PC-3 (cell line): ENCODE measurements around the gene ZMYM2. TPM values are rescaled to one million over a fixed set of nuclear protein-coding genes. Genes with fewer than 3 reads are reported as not detected.

ENCODE experiments used
- ATAC-seq: fragments of 200-7000 bp; cut with Tn5 transposase; 2 replicates; pipeline ENCODE4 v1.9.1; 2020; ENCODE audit warnings: mild to moderate bottlenecking, moderate library complexity
- Bru-seq: library from RNA; stranded (reverse); fragments of 400-500 nt; gene quantifications from one replicate; lab custom pipeline; 2021; lab: Mats Ljungman, UMichigan
- BruChase-seq, 2 experiments: library from RNA; stranded (reverse); fragments of 400-500 nt; gene quantifications; one replicate each; lab custom pipeline; 2021; lab: Mats Ljungman, UMichigan
- BruUV-seq: library from RNA; stranded (reverse); fragments of 400-500 nt; replicated peaks from 2 replicates; lab custom pipeline; 2021; lab: Mats Ljungman, UMichigan
- CTCF ChIA-PET: fragments of 300-600 bp; sonication (Branson Sonifier 250); formaldehyde crosslinking; loops from one replicate; lab custom pipeline; 2022; ENCODE audit warnings: antibody characterized with exemption; lab: Charles Lee
- POLR2A ChIA-PET: fragments of 300-600 bp; sonication (Branson Sonifier 250); formaldehyde crosslinking; loops from one replicate; lab custom pipeline; 2022; ENCODE audit warnings: antibody characterized with exemption; ENCODE audit not compliant: unreplicated experiment; lab: Charles Lee
- DNase-seq: peaks from one replicate; pipeline ENCODE4 v3.0.0-alpha.2; 2015
- H2AFZ ChIP-seq: fragments of 300-600 bp; sonication (generic); 2 replicates; pipeline ENCODE4 v1.6.0; 2016; ENCODE audit warnings: antibody characterized with exemption, low read length
- H3F3A ChIP-seq: fragments of 300-600 bp; sonication (generic); one replicate; pipeline ENCODE4 v1.6.0; 2017; ENCODE audit warnings: antibody characterized with exemption, low read length, control low read depth, mild to moderate bottlenecking; ENCODE audit not compliant: unreplicated experiment
- H3K27ac ChIP-seq: fragments of 300-600 bp; sonication (generic); 2 replicates; pipeline ENCODE4 v1.5.1; 2016; ENCODE audit warnings: mild to moderate bottlenecking, low read length
- H3K27me3 ChIP-seq: fragments of 300-600 bp; sonication (generic); 2 replicates; pipeline ENCODE4 v1.6.1; 2016; ENCODE audit warnings: low read length, mixed read lengths
- H3K36me3 ChIP-seq: fragments of 300-600 bp; sonication (generic); 2 replicates; pipeline ENCODE4 v1.6.1; 2016; ENCODE audit warnings: low read depth, mixed run types, low read length, mixed read lengths
- H3K4me1 ChIP-seq: fragments of 300-600 bp; sonication (generic); 2 replicates; pipeline ENCODE4 v1.5.1; 2016; ENCODE audit warnings: low read length; ENCODE audit not compliant: insufficient read depth
- H3K4me2 ChIP-seq: fragments of 300-600 bp; sonication (generic); 2 replicates; pipeline ENCODE4 v1.6.0; 2016; ENCODE audit warnings: low read length
- H3K4me3 ChIP-seq: fragments of 300-600 bp; sonication (generic); 2 replicates; pipeline ENCODE4 v1.5.1; 2016; ENCODE audit warnings: mild to moderate bottlenecking, low read length, mixed read lengths
- H3K79me2 ChIP-seq: fragments of 300-600 bp; sonication (generic); 2 replicates; pipeline ENCODE4 v1.6.1; 2017; ENCODE audit warnings: low read length, mixed read lengths
- H3K9ac ChIP-seq: fragments of 300-600 bp; sonication (generic); 2 replicates; pipeline ENCODE4 v1.6.0; 2016; ENCODE audit warnings: mild to moderate bottlenecking, low read length
- H3K9me2 ChIP-seq: fragments of 300-600 bp; sonication (generic); replicated peaks from 2 replicates; pipeline ENCODE4 v1.6.1; 2016; ENCODE audit warnings: mixed run types, low read length, mixed read lengths
- H3K9me3 ChIP-seq: fragments of 300-600 bp; sonication (generic); 2 replicates; pipeline ENCODE4 v1.6.1; 2016; ENCODE audit warnings: low read length, mixed read lengths
- H4K20me1 ChIP-seq: fragments of 300-600 bp; sonication (generic); 2 replicates; pipeline ENCODE4 v1.6.1; 2016; ENCODE audit warnings: low read length, mixed read lengths
- EZH2 ChIP-seq: fragments of 300-600 bp; sonication (generic); IDR thresholded peaks from one replicate; pipeline ENCODE4 v1.6.1; 2017; ENCODE audit warnings: antibody characterized with exemption, mild to moderate bottlenecking, low read length; ENCODE audit not compliant: unreplicated experiment
- EZH2phosphoT487 ChIP-seq: fragments of 300-600 bp; sonication (generic); IDR thresholded peaks from 2 replicates; pipeline ENCODE4 v1.6.1; 2018; ENCODE audit warnings: mild to moderate bottlenecking, antibody characterized with exemption, low read length, borderline replicate concordance
- intact Hi-C: fragments of 100-400 bp; cut with micrococcal nuclease; formaldehyde crosslinking; loops from 2 replicates; pipeline ENCODE4 v1.9.0; 2023
- long read RNA-seq: library from polyadenylated mRNA; unstranded; transcript quantifications from one replicate; pipeline ENCODE4 v2.0.0, GENCODE V29; 2021; ENCODE audit not compliant: unreplicated experiment
- total RNA-seq: library from RNA; depleted of rRNA; stranded (reverse); fragments of >200 nt; gene quantifications from 2 replicates; pipeline ENCODE4 v1.2.3, GENCODE V29; 2014; rRNA removed
- TF ChIP-seq, protein P1 (sequence below): fragments of 300-600 bp; sonication (generic); conservative IDR thresholded peaks from 2 replicates; pipeline ENCODE4 v1.5.1; 2017; ENCODE audit warnings: antibody characterized with exemption, low read depth, mild to moderate bottlenecking, low read length

Gene ZMYM2
- 32.6 and 34.7 TPM in 2 replicates for total RNA-seq
- percentile 95 among the genes with signal in this experiment for Bru-seq, nascent RNA
- percentile 91 among the genes with signal in this experiment for BruChase-seq, experiment 1, labeled RNA remaining after a 6-hour chase
- BruChase-seq, experiment 2, labeled RNA remaining after a 2-hour chase, result percentile 96 among the genes with signal in this experiment
- long read RNA-seq, full-length matches to known transcripts, result 8 of 85 reads
- long read RNA-seq, partial matches to known transcripts, result 46 of 85 reads
- long read RNA-seq, other reads (novel, unspliced or antisense), result 31 of 85 reads

DNA sequence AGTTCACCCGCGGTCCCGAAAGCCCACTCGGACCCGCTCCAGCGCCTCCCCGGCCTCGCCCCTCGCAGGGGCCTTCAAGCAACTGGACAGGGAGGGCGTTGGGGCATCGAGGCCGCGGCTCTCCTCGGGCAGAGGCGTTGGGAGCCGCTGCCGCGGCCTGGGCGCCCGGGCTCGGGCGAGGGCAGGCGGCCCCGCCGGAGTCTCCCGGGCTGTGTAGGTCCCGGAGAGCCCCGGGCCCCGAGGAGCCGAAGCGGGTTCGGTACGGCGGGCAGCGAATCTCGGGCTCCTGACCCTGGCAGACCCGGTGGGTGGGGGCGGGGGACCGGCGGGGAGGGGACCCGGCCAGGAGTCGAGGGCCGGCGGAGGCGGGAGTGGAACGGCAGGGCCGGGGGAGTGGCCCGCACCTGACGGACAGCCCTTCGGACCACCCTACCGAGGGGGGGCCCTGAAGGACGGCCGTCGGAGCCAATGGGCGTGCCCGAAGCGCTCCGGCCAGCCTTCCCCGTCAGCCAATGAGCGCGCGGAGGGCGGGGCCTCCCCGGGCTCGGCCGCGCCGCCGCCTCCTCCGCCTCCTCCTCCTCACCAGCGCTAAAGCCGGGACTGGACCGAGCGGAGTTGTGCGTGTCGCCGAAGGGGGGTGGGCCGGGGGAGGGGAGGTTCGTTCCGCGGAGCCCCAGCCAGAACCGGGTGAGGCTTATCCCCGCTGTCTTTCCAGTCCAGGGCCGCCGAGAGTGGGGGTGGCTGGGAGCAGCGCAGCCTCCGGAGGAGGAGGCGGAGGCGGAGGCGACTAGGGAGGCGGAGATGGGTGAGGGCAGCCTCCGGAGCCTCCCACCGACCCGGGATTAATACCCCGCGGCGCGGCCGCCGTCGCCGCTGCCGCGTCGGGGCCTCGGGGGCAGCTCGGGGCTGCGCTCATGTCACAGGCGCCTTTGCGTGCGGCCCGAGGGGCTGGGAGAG lies at the start of gene ZMYM2:
Gene ZMYM2, plus strand, starts transcription at position 573 of the 957 bp plus-strand sequence. CDS start 34,346 bp downstream, outside the sequence.
- no TSS peak for BruUV-seq
- Histone ChIP-seq H3K27ac (peak within 1 kb of the TSS; percentile 62), H3K9me3 (no peaks in the 10 kb centered on the region), H3K79me2 (peaks cover 39% of the 10 kb centered on the region), H3K9ac (peak within 1 kb of the TSS; percentile 82), H3F3A (no peaks in the 10 kb centered on the region), H3K36me3 (peaks cover 21% of the 10 kb centered on the region), H2AFZ (peak within 1 kb of the TSS; percentile 94), H4K20me1 (peaks cover 19% of the 10 kb centered on the region), H3K4me3 (peak within 1 kb of the TSS; percentile 81), H3K4me1 (peaks cover 31% of the 10 kb centered on the region), H3K27me3 (no peaks in the 10 kb centered on the region), H3K9me2 (no peaks in the 10 kb centered on the region), H3K4me2 (peak within 1 kb of the TSS; percentile 94)
- POLR2A ChIA-PET, result no interaction called here
- no peak for TF ChIP-seq EZH2phosphoT487
- ATAC-seq (peak; percentile 84), DNase-seq (peak; percentile 98)
- intact Hi-C loops, result loop anchor here (5.0 kb wide), 1 partner anchor 176 kb away; the partner anchor contains the start of gene PSPC1
- CTCF ChIA-PET, result no interaction called here

DNA sequence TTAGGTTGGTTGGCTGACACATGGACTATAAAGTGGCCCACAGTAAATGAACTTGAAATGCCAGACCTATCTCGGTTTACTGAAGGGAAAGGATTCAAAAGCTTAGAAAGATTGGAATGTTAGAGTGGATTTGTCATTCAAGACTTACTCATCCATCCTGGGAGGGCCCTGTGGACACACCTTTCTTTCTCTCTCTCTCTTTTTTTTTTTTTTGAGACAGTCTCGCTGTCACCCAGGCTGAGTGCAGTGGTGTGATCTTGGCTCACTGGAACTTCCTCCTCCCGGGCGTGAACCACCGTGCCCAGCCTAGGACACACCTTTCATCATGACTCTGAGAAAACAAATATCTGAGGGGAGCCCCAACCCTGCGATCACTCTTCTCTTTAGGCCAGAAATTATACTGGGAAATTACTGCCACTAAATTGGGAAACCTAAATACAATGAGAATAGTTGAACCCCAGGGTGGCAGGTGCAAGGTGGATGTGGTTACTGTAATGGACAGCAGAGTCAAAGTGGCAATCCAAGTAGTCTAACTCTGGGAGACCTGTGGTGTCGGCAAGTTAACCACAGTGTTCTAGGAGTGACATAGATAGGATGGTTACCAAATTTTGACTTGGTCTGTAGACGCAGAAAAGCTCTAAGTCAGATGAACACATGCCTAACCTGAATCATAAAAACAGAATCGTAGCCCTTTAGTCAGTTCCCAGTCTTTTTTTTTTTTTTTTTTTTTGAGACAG lies 48.0 kb upstream of the ZMYM2 start:
- BruUV-seq, result TSS peak; percentile 89
- Histone ChIP-seq H3K4me2 (peak overlapping the region; percentile 38), H3K4me1 (peaks cover 13% of the 10 kb centered on the region), H3K9me3 (no peaks in the 10 kb centered on the region), H3F3A (no peaks in the 10 kb centered on the region), H3K27me3 (no peaks in the 10 kb centered on the region), H2AFZ (peak overlapping the region; percentile 43), H3K9me2 (no peaks in the 10 kb centered on the region), H3K79me2 (no peaks in the 10 kb centered on the region), H4K20me1 (no peaks in the 10 kb centered on the region), H3K9ac (no peak overlapping the region), H3K36me3 (no peaks in the 10 kb centered on the region), H3K27ac (peak overlapping the region; percentile 54), H3K4me3 (no peak overlapping the region; the same call in 1 of the 2 replicates)
- DNase-seq, result peak; percentile 94
- peak; percentile 93 for ATAC-seq
- intact Hi-C loops, result loop anchor here (1.0 kb wide), 1 partner anchor 46 kb away; no protein-coding TSS in a partner anchor
- CTCF ChIA-PET, result interaction anchor here (0.6 kb wide), 1 partner anchor 233 kb away, joined by 3 read pairs; no protein-coding TSS in a partner anchor
- POLR2A ChIA-PET, result interaction anchor here (0.6 kb wide), 1 partner anchor 308 kb away, joined by 3 read pairs; no protein-coding TSS in a partner anchor
- TF ChIP-seq EZH2, result no peak
- TF ChIP-seq EZH2phosphoT487, result no peak
- TF ChIP-seq, protein P1, sequence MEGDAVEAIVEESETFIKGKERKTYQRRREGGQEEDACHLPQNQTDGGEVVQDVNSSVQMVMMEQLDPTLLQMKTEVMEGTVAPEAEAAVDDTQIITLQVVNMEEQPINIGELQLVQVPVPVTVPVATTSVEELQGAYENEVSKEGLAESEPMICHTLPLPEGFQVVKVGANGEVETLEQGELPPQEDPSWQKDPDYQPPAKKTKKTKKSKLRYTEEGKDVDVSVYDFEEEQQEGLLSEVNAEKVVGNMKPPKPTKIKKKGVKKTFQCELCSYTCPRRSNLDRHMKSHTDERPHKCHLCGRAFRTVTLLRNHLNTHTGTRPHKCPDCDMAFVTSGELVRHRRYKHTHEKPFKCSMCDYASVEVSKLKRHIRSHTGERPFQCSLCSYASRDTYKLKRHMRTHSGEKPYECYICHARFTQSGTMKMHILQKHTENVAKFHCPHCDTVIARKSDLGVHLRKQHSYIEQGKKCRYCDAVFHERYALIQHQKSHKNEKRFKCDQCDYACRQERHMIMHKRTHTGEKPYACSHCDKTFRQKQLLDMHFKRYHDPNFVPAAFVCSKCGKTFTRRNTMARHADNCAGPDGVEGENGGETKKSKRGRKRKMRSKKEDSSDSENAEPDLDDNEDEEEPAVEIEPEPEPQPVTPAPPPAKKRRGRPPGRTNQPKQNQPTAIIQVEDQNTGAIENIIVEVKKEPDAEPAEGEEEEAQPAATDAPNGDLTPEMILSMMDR, result no peak
